HG03354 (cell line): ENCODE results near the gene INPP5J.

ENCODE experiments used
- ATAC-seq: cut with Tn5 transposase; IDR thresholded peaks from one replicate; pipeline ENCODE4 v1.9.1; 2021; ENCODE audit warnings: mild to moderate bottlenecking; ENCODE audit not compliant: unreplicated experiment, poor library complexity, severe bottlenecking

INPP5J gene

DNA sequence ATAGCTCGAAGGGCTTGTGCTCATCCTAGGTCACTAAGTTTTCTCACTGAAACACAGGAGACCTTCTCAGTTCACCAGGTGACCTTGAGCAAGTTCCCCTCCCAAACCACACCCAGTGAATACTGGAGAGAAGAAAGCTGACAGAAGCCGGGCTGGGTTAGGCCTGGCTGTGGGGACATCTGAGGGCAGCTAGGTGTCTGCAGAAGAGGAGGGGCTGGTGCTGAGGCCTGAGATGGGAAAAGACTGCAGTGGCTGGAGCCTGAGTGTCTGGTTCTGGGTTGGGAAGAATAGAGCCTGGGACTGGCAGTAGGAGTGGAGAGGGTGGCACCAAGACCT, 602 bp upstream of the INPP5J start:
- ATAC-seq, result no peak

DNA sequence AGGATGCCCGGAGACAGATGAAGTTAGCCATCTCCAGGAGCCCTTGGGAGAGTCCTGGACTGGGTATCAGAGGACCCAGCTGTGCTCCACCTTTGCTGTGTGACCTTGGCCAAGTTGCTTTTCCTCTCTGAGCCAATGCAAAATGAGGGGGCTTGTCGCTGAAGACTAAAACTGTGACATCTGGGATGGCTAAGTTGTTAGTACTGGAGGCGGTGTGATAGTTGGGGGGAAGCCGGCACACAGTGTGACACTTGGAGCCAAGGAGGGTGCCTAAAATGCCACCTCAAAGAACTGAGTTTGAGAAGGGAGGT, 481 bp downstream of the INPP5J start:
- ATAC-seq, result no peak

DNA sequence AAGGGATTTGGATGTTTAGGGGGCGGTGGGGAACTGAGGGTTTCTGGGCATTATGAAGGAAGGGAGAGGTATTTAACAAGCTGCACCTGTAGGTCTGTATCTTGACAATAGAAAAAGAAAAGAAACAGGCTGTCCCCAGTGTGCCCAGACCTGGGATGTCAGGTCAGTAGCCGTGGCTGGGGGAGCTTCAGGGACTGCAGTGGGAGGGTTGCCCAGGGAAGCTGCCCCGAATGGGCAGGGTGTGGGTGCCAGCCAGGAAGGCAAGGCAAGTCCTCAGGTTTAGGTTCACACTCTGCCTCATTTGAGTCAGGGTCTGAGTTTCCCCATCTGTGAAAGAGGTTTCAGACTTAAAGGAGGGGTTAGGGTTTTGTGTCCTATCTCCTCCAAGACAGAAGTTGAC, 1.5 kb downstream of the INPP5J start:
- no peak for ATAC-seq

DNA sequence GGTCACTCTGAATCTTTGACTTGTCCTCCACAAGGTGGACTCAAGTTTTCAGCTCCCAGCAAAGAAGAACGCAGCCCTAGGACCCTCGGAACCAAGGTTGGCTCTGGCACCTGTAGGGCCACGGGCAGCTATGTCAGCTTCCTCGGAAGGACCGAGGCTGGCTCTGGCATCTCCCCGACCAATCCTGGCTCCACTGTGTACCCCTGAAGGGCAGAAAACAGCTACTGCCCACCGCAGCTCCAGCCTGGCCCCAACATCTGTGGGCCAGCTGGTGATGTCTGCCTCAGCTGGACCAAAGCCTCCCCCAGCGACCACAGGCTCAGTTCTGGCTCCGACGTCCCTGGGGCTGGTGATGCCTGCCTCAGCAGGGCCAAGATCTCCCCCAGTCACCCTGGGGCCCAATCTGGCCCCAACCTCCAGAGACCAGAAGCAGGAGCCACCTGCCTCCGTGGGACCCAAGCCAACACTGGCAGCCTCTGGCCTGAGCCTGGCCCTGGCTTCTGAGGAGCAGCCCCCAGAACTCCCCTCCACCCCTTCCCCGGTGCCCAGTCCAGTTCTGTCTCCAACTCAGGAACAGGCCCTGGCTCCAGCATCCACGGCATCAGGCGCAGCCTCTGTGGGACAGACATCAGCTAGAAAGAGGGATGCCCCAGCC, 2.2 kb downstream of the INPP5J start:
- no peak for ATAC-seq

DNA sequence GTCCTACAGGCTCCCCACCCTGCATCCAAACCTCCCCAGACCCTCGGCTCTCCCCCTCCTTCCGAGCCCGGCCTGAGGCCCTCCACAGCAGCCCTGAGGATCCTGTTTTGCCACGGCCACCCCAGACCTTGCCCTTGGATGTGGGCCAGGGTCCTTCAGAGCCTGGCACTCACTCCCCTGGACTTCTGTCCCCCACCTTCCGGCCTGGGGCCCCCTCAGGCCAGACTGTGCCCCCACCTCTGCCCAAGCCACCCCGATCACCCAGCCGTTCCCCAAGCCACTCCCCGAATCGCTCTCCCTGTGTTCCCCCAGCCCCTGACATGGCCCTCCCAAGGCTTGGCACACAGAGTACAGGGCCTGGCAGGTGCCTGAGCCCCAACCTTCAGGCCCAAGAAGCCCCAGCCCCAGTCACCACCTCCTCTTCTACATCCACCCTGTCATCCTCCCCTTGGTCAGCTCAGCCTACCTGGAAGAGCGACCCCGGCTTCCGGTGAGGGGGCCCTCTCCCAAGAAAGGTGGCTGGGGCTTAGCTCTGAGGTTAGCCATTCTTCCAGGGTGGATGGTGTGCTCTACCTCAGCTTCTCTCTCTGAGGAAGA, 2.9 kb downstream of the INPP5J start:
- ATAC-seq, result no peak

DNA sequence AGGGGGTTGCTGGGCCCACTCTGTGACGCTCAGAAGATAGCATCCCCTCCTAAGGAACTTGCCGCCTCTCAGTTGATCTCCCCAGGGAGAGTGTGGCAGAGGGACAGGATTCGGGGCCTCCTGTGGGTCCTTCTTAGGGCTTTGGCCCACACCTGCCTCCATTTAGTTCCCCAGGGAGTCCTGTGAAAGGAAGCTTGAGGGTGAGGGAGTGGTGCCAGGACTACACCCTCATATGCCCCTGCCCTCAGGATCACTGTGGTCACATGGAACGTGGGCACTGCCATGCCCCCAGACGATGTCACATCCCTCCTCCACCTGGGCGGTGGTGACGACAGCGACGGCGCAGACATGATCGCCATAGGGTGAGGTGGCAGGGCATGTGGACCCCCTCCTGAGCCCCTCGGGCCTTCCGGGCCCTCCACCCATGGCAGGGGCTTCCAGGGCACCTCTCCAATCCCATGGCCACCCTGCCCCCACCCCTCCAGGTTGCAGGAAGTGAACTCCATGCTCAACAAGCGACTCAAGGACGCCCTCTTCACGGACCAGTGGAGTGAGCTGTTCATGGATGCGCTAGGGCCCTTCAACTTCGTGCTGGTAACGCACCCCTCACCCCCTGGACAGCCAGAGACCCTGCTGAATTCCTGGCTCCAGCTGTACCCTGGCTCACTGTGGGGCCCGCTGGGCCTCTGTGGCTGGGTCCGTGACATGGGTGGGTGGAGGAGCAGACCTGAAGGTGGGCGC, 3.5 kb downstream of the INPP5J start:
- no peak for ATAC-seq

DNA sequence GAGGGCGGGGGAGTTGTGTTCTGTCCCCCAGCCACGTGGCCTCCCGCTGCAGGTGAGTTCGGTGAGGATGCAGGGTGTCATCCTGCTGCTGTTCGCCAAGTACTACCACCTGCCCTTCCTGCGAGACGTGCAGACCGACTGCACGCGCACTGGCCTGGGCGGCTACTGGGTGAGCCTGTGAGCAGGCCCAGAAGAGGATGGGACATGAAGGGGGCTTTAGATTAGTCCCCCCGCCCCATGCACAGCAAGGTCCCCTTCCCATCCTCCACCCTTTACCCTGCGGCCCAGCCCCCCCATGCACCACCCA, 4.1 kb downstream of the INPP5J start:
- no peak for ATAC-seq

DNA sequence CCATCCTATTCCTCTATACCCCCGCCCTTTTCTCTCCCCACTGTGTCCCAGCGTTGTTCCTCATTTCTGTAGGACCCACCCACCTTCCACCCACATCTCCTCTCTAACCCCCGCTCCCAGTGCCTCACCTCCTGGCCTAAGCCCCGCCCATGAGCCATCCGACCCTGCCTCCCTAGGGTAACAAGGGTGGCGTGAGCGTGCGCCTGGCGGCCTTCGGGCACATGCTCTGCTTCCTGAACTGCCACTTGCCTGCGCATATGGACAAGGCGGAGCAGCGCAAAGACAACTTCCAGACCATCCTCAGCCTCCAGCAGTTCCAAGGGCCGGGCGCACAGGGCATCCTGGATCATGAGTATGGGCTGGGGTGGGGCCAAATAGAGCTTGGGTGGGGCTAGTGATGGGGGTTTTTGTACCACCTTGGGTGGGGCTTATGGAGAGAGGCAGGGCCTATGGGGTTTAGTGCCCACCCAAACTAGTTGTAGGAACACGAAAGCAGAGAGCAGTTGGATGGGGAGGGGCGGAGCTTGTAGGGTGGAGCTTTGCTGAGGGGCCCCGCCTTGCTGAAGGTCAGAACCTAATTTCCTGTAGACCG, 4.5 kb downstream of the INPP5J start:
- no peak for ATAC-seq

DNA sequence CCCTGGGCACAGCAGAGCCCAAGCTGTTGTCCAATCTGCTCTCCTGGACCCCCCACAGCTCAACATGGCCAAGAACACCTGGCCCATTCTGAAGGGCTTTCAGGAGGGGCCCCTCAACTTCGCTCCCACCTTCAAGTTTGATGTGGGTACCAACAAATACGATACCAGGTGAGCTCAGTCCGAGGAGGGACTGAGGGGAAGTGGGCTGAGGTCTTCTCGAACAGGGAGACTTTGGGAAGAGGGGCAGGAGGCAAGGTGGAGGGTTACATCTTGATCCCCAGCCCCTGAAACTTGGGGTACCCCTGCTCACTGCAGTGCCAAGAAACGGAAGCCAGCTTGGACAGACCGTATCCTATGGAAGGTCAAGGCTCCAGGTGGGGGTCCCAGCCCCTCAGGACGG, 5.4 kb downstream of the INPP5J start:
- ATAC-seq, result no peak

DNA sequence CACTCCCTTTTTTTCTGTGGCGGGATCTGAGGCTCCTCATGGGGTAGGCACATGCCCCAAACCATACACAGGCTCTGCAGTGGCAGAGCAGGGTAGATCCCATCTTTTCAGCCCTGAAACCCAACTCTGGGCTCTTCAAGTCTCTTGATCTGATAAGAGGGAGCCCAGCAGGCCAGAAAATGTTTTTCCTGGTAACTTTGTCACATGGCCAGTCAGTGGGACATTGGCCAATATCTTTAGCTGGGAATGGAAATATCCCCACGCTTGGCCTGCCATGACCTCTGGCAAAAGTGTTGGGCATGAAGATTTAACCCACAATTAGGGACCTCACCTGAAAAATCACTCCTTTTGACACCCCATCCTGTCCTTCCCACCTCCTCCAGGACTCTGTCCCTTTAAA, 8.1 kb downstream of the INPP5J start:
- ATAC-seq, result no peak

DNA sequence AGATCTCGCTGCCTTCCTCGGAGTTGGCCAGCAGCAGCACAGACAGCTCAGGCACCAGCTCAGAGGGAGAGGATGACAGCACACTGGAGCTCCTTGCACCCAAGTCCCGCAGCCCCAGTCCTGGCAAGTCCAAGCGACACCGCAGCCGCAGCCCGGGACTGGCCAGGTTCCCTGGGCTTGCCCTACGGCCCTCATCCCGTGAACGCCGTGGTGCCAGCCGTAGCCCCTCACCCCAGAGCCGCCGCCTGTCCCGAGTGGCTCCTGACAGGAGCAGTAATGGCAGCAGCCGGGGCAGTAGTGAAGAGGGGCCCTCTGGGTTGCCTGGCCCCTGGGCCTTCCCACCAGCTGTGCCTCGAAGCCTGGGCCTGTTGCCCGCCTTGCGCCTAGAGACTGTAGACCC, 11.1 kb downstream of the INPP5J start:
- ATAC-seq, result no peak

DNA sequence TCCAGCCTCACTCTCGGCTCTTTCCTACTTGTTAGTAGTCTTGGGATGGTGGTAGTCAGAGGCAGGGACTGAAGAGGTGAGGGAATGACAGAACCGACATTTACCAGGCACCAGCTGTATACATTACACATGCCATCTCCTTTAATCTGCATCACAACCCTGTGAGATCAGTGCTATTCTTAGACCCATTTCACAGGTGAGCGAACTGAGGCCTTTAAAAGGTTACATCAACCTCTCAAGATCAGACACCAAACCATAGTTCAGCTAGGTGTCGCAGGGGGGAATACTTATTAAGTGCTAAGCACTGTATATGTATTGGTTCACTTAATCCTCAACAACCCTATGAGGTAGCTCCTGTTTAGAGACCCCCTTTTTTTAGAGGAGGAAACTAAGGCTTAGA, 11.9 kb downstream of the INPP5J start:
- ATAC-seq, result no peak

DNA sequence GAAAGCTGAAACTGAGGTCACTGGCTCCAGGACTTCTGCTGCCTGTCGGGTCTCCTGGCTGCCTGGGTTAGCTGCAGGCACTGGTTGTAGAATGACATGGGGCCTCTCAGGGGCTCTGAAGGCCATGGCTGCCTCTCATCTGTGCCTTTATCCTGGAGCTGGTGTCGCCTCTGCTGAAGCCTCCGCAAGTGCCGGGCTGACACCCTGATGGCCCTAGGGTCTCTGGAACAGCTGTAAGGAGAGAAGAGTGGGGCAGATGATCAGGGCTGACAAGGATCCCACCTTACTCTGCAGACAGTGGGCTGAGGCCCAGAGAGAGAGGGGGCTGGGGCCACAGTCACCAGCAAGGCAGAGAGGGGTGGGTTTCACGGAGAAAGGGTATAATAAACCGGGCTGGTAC, 12.9 kb downstream of the INPP5J start:
- ATAC-seq, result no peak

DNA sequence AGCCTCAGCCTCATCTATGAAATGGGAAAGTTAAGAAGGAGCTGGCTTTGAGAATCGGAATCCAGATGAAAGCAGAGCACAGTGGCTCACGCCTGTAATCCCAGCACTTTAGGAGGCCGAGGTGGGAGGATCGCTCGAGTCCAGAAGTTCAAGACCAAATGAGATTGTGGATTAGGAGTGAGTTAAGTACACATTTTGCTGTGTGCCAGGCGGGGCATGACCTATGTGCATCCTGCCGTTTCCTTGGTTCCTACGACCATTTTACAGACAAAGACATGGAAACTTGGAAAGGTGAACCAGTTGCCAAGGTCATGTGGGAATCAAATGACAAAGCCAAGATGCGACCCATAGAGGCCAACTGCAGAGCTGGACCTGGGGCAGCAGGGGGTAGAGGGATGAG, 13.4 kb downstream of the INPP5J start:
- no peak for ATAC-seq

DNA sequence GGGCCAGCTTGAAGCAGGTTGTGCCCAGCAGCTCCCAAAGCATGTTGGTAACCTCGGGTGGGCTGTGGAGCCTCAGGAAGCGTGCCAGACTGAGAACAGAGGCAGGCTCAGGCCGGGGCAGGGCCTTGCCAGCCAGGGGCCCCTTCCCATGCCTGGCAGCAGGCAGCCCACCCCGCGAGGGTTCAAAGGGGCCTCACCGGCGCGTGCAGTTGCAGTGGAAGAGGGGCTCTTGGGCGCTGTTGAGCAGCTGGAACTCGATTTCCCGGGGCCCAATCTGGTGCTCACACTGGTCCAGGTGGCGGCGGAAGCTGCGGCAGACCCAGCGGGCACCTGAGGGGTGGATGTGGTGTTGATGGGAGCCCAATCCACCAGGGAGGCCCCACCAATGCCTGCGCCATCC, 13.9 kb downstream of the INPP5J start:
- no peak for ATAC-seq

DNA sequence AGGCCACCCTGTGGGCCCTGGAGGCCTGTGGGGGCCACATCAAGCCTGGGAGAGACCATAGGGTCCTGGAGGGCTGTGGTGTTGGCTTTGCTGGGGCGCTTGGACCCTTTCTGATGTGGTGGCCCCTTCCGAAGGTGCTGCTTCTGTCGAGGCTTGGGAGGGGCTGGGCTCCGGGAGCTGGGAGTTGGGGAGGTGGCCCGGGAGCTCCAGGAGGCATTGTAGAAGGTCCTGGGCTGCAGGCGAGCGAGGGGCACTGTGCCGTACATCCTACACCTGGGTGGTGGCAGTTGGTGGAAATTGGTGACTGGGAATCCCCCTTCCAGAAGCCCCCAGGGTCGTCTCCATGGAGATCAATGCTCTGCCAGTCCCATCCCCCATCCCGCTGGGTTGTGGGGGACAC, 15.0 kb downstream of the INPP5J start:
- no peak for ATAC-seq

DNA sequence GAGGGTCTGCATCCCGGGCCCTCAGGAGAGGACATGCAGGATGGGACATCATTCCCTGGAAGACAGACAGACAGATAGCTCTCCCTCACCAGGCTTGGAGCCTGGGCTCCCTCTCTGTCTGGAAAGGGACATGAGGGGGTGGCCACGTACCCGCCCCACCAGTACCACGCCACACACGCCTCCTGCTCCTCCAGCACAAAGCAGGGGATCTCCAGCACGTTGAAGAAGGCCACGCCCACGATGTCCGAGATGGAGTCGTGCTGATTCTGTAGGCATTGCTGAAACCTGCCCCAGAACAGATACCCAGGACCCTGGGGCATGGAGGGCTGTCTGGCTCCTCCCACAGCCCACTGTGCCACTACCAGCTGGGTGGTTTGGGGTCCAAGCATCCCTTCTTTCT, 15.4 kb downstream of the INPP5J start:
- no peak for ATAC-seq

DNA sequence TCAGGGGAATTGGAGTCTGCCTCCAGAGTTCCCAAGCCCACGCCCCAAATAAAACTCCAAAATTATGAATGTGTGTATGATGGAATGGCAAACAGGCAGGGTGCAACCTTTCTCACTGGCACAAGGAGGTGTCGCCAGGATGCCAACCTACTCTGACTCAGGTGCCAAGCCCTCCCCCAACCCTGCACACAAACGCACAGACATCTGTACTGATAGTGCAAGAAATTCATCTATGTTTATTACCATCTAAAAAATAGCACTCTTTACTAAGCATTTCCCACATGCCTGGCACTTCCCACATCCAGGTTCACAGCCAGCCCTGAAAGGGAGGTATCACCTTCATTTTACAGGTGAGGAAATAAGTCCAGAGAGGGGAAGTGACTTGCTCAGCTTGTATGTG, 16.3 kb downstream of the INPP5J start:
- ATAC-seq, result no peak

DNA sequence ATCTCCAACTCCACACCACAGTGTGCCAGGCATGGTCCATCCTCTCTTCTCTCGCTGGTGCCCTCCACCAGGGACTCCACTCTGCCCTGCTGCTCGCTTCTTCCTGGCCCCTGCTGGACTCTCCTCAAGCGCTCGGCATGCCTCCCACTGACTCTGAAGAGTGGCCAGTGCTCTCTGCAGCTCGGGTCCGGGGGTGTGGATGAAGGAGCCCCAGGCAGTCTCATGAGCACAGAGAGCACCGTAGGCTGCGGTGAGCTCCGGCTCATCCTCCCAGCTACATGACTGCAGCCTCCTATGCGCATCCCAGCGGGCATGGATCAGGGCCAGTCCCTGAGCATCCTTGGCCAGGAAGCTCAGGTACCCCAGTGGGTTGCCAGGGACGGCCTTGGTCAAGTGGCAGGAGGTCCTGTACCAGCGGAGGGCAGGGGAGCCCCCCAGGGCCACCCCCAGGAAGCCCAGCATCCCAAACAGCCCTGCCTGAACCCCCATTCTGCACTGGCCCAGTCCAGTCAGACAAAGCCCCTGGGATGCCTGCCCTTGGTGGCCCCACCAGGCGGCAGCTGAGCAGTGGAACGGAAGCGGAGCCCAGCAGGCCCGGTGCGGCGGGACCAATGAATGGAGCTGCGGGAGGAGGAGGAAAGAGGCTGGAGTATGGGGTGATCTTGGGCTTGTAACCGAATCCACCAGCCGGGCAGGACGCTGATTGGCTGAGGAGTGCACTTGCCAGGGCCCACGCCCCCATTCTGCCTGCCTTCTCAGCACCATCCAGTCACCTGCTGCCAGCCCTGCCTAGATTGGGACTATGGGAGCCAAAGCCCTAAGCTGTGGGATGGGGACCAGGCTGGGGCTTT, 17.3 kb downstream of the INPP5J start, which contains the start of gene PLA2G3:
TSS of gene PLA2G3 (minus strand) at position 643 of the 851 bp plus-strand sequence. CDS start at position 489, 154 bp downstream.
- no peak for ATAC-seq

DNA sequence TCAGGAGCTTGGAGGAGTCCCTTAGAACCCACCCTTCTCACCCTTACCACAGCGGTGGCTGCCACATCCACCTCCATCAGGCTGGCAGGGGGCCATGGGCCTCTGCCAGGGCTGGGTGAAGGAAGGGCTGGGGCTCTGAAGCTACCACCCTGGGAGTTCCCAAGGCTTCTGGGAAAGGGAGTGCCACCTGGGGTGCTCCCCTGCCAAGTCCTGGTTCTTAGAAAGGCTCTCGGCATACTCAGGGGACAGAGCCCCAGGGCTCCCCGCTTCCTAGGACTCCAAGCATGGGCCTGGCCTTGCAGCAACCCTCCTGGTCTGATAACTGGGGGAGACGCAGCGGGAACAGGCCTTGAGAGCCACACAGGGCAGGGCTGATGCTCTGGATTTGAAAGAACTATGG, 18.0 kb downstream of the INPP5J start:
- ATAC-seq, result no peak
